ENCODE data around the gene PPM1H.

PPM1H gene

DNA sequence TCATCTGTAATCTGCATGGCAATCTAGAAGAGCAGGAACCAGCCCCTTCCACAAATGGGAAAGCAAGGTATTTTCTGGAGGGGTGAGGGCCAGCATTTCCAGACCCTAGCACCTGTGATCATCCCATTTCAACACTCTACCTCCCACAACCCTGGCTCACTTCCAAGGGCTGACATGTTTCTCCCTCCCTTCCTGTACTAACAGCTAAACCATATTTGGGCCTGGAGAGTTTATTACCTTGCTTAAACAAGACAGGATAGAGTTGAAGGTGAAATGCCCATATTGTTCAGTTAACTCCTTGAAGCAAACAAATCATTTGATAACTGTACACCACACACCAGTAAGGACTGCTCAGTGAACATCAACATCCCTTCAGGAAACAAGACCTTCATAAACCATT, 158.4 kb downstream of the PPM1H start:
- POLR2A ChIA-PET: no interaction called here
- CTCF ChIA-PET: interaction anchor here (10.7 kb wide), 1 partner anchor 20 kb away, joined by 146 read pairs; no protein-coding TSS in a partner anchor

DNA sequence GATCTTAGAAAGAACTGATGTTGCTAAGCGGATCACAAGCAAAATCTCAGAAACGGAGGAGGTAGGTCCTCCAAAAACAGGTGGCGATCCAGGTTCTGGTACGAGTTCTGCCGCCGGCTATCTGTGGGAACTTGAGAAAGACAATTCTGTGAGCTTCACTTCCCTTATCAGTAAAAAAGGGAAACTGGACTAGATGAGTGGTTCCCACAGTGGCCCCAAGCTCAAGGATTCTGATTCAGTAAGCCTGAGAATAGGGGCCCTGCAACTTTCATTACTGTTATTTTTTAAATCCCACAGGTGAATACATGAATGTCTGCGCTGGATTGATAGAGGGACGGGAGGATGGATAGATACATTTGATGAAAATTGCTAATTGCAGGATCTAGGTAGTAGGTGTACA, 160.2 kb downstream of the PPM1H start:
- peak; percentile 20 for DNase-seq (ENCODE audit: extremely low spot score)
- CTCF ChIA-PET: interaction anchor here (1.3 to 2.3 kb wide), 6 partner anchors 10 to 29 kb away, joined by 3 to 10 read pairs (median 5); no protein-coding TSS in a partner anchor
- TF ChIP-seq, protein P1, sequence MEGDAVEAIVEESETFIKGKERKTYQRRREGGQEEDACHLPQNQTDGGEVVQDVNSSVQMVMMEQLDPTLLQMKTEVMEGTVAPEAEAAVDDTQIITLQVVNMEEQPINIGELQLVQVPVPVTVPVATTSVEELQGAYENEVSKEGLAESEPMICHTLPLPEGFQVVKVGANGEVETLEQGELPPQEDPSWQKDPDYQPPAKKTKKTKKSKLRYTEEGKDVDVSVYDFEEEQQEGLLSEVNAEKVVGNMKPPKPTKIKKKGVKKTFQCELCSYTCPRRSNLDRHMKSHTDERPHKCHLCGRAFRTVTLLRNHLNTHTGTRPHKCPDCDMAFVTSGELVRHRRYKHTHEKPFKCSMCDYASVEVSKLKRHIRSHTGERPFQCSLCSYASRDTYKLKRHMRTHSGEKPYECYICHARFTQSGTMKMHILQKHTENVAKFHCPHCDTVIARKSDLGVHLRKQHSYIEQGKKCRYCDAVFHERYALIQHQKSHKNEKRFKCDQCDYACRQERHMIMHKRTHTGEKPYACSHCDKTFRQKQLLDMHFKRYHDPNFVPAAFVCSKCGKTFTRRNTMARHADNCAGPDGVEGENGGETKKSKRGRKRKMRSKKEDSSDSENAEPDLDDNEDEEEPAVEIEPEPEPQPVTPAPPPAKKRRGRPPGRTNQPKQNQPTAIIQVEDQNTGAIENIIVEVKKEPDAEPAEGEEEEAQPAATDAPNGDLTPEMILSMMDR (IDR thresholded peaks at IDR 0.05; ENCODE audit: control extremely low read depth, extremely low read depth, low read depth, missing control alignments): no peak
- POLR2A ChIA-PET: interaction anchor here (0.6 kb wide), 1 partner anchor 172 kb away, joined by 4 read pairs; no protein-coding TSS in a partner anchor

More for the DNA sequence above, 158.4 kb downstream of the PPM1H start:
- TF ChIP-seq, protein P1 (IDR thresholded peaks at IDR 0.05; ENCODE audit: control extremely low read depth, extremely low read depth, low read depth, missing control alignments): no peak
- no peak for DNase-seq (ENCODE audit: extremely low spot score)

DNA sequence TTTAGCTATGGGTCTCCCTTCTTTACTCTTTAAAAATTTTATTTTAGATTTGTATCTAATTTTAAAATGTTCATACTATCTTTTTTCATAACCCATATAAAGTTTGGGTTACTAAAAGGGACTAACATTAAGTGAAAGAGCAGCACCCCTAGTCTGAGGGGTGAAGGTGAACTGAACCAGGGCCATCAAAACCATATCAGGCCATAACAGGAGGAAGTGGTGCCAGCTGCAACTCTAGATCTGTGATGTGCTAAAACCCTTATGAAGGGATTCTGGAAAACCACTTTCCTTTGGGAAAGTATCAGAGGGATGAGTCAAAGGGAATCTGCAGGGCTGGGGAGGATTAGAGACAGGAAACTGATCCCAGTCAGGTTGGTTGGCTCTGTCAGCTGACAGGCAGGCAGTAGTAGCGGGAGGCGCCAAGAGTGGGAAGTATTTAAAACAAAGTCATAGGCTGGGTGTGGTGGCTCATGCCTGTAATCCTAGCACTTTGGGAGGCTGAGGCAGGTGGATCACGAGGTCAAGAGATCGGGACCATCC, 162.5 kb downstream of the PPM1H start:
- ChIA-PET POLR2A (no interaction called here), CTCF (interaction anchor here (1.4 kb wide), 1 partner anchor 22 kb away, joined by 3 read pairs; no protein-coding TSS in a partner anchor)
- DNase-seq (ENCODE audit: extremely low spot score): no peak
- TF ChIP-seq, protein P1 (IDR thresholded peaks at IDR 0.05; ENCODE audit: control extremely low read depth, extremely low read depth, low read depth, missing control alignments): no peak

DNA sequence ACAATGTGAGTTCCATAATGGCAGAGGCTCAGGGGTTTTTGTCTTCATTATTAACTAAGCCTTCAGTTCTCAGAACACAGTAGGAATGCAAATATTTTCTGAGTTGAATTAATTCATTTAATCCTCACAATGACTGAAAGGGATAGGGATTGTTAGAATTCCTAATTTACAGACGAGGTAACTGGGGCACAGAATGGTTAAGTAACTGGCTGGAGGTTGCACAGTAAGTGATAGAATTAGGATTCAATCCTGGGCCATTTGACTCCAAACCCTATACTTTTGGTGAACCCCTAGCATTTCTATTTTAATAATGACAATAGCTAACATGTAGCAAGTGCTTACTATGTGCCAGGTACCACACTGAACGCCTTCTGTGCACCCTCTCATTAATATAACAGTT, 163.1 kb downstream of the PPM1H start:
- TF ChIP-seq, protein P1 (IDR thresholded peaks at IDR 0.05; ENCODE audit: control extremely low read depth, extremely low read depth, low read depth, missing control alignments): no peak
- CTCF ChIA-PET: interaction anchor here (2.3 to 3.1 kb wide), 2 partner anchors 23 to 27 kb away, joined by 9 to 16 read pairs; no protein-coding TSS in a partner anchor
- no peak for DNase-seq (ENCODE audit: extremely low spot score)
- POLR2A ChIA-PET: no interaction called here

DNA sequence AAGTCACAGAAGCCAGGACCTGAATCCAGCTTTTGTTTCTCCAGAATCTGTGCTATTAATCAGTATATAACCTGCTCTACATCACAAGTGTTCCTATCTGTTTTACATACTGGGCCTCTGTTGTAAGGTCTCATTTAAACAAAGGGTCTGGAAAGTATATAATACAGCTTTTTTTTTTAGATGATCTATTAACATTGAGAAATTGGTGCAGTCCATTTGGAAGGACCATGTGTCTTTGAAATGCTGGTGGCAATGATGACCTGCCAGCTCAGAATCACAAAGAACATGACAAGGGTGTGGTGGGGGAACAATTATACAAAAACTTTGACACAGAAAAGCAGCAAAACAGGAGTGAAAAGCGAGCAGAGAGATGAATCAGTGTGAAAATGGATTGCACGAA, 164.6 kb downstream of the PPM1H start:
- DNase-seq (ENCODE audit: extremely low spot score): no peak
- ChIA-PET CTCF (interaction anchor here (2.3 to 3.1 kb wide), 2 partner anchors 24 to 28 kb away, joined by 9 to 16 read pairs; no protein-coding TSS in a partner anchor), POLR2A (no interaction called here)
- TF ChIP-seq, protein P1 (IDR thresholded peaks at IDR 0.05; ENCODE audit: control extremely low read depth, extremely low read depth, low read depth, missing control alignments): no peak

DNA sequence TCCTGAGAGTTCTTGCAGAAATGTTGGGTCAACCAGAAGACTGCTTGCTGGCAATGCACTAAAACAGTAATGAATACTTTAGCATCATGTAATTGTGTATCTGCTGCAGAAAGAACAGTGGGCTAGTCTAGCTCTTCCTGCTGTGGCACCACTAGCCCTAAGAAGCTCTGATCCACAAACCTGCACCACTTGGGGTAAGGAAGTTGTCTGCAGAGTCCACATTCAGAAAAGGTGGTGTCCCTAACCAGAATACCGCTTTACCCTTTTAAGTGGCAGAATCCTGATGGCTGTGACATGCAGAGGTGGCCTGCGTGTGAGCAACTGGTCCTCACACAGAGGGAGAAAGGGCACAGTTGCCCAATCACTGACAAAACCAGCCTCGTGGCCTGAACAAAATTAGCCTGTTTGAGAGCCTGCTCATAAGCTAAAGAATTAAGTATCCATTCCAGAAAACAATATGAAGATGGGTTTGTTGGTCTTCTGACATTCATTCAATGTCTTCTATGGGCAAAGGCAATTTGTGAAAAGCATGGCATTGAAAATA, 165.8 kb downstream of the PPM1H start:
- TF ChIP-seq, protein P1 (IDR thresholded peaks at IDR 0.05; ENCODE audit: control extremely low read depth, extremely low read depth, low read depth, missing control alignments): no peak
- CTCF ChIA-PET: interaction anchor here (3.1 kb wide), 1 partner anchor 30 kb away, joined by 16 read pairs; no protein-coding TSS in a partner anchor
- DNase-seq (ENCODE audit: extremely low spot score): no peak
- POLR2A ChIA-PET: no interaction called here
